Measurements from ENCODE around the gene STAM.

DNA sequence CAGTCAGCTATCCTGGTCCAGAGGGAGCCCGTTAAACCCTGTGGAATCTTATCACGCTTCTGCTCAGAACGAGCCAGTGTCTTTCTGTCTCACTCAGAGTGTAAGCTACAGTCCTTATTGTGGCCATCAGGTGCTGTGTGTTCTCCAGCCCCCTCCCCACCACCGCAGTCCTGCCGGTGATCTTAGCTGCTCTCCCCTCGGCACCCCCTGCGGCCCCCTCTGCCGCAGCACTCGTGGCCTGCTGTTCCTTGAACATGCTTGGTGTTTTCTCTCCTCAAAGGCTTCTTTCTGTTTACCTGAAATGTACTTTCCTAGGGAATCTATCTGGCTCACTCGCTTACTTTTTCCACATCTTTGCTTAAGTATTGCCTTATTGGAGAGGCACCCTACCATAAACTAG, 69.8 kb downstream of the STAM start:
- TF ChIP-seq, protein P1, sequence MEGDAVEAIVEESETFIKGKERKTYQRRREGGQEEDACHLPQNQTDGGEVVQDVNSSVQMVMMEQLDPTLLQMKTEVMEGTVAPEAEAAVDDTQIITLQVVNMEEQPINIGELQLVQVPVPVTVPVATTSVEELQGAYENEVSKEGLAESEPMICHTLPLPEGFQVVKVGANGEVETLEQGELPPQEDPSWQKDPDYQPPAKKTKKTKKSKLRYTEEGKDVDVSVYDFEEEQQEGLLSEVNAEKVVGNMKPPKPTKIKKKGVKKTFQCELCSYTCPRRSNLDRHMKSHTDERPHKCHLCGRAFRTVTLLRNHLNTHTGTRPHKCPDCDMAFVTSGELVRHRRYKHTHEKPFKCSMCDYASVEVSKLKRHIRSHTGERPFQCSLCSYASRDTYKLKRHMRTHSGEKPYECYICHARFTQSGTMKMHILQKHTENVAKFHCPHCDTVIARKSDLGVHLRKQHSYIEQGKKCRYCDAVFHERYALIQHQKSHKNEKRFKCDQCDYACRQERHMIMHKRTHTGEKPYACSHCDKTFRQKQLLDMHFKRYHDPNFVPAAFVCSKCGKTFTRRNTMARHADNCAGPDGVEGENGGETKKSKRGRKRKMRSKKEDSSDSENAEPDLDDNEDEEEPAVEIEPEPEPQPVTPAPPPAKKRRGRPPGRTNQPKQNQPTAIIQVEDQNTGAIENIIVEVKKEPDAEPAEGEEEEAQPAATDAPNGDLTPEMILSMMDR (IDR thresholded peaks at IDR 0.05): no peak
- TF ChIP-seq POLR2A (IDR thresholded peaks at IDR 0.05): no peak
